Prostate gland (tissue), 2 donors: ENCODE results near the gene SNX3.

ENCODE experiments used
- POLR2A ChIP-seq: fragments of 450-650 bp; IDR thresholded peaks from one replicate; pipeline ENCODE4 v1.6.1; 2016; ENCODE audit warnings: antibody characterized with exemption, mild to moderate bottlenecking
- TF ChIP-seq, protein P1 (sequence below), 4 experiments: fragments of 200-600 bp in 2 of 4; fragments of 450-650 bp in 2 of 4; sonication (generic) in 2 of 4; IDR thresholded peaks; 1 replicate in 3 of 4; 2 replicates in 1 of 4; pipeline ENCODE4 v1.5.1; 2016 to 2019; ENCODE audit warnings: antibody characterized with exemption in 4 of 4, mild to moderate bottlenecking in 2 of 4, moderate library complexity in 2 of 4

DNA sequence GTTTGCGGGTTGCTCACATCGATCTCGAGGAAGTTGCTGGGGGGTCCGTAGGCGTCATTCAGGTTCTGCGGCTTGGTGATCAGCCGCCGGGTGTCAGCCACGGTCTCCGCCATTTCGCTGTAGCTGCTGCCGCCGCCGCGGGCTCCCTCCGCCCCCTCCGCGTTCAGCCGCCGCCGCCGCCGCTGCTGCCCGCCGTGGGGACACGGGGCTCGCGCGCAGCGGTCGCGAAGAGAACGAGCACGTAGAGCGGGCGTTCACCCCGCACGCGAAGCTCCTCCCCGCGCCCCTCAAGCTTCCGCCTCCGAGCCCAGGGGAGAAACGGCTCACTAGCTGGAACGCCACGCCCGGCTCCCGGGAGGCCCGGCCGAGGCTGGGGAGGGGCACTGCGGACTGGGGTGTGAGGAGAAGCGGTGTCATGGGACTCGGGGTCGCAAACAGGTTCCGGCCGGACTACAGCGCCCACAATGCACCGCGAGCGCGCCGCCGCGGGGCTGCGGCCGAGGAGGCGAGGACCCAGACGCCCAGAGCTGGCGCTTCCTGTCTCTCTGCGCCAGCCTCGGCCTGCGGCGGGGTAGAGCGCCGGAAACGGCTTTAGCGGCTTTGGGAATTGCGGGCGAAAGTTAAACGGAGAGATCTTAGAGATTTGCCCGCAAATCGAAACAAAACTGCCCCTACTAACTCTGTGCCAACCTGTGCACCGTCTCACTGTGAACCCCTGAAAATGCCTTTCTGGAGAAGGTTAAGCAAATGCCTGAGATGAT lies at the start of gene SNX3:
- TF ChIP-seq, protein P1, sequence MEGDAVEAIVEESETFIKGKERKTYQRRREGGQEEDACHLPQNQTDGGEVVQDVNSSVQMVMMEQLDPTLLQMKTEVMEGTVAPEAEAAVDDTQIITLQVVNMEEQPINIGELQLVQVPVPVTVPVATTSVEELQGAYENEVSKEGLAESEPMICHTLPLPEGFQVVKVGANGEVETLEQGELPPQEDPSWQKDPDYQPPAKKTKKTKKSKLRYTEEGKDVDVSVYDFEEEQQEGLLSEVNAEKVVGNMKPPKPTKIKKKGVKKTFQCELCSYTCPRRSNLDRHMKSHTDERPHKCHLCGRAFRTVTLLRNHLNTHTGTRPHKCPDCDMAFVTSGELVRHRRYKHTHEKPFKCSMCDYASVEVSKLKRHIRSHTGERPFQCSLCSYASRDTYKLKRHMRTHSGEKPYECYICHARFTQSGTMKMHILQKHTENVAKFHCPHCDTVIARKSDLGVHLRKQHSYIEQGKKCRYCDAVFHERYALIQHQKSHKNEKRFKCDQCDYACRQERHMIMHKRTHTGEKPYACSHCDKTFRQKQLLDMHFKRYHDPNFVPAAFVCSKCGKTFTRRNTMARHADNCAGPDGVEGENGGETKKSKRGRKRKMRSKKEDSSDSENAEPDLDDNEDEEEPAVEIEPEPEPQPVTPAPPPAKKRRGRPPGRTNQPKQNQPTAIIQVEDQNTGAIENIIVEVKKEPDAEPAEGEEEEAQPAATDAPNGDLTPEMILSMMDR (IDR thresholded peaks at IDR 0.05): peak in 3 of 4 experiments; percentile 16 to 35 (median 22)
- TF ChIP-seq POLR2A: peak; percentile 87
